Left ventricle myocardium inferior (tissue), 1 donor: ENCODE data around the gene LPCAT2. TPM values are rescaled to one million over a fixed set of nuclear protein-coding genes. Genes with fewer than 3 reads are reported as not detected.

ENCODE experiments used
- DNase-seq: peaks from one replicate; pipeline ENCODE4 v3.0.0-alpha.2; 2020
- H3K27ac ChIP-seq: fragments of 200-600 bp; replicated peaks from 2 replicates; pipeline ENCODE4 v1.8.0; 2021
- H3K27me3 ChIP-seq: fragments of 200-600 bp; 2 replicates; pipeline ENCODE4 v1.8.0; 2021; ENCODE audit warnings: low read depth
- H3K36me3 ChIP-seq: fragments of 200-600 bp; 2 replicates; pipeline ENCODE4 v1.8.0; 2021
- H3K4me1 ChIP-seq: fragments of 200-600 bp; 2 replicates; pipeline ENCODE4 v1.8.0; 2021
- H3K4me3 ChIP-seq: fragments of 200-600 bp; 2 replicates; pipeline ENCODE4 v1.8.0; 2021; ENCODE audit warnings: mild to moderate bottlenecking, moderate library complexity
- H3K9me3 ChIP-seq: fragments of 200-600 bp; replicated peaks from 2 replicates; pipeline ENCODE4 v1.8.0; 2021
- intact Hi-C: fragments of 100-400 bp; cut with micrococcal nuclease; formaldehyde crosslinking; loops from one replicate; pipeline ENCODE4 v1.11.0; 2022
- total RNA-seq: library from RNA; stranded (reverse); fragmentation: NEBNext Ultra II Directional; extraction: Animal tissue kit (Norgen Biotek cat#: 25700); gene quantifications from one replicate; pipeline ENCODE4 v1.2.1, GENCODE V29; 2021
- TF ChIP-seq, protein P1 (sequence below): fragments of 200-600 bp; IDR thresholded peaks from 2 replicates; pipeline ENCODE4 v1.8.0; 2021; ENCODE audit warnings: antibody characterized with exemption, mild to moderate bottlenecking, borderline replicate concordance
- donor health status: DM: no; HTN: yes; CAD: no; lungs with severe emphysema.

LPCAT2 gene
- total RNA-seq, 1 donor from 2014 or later = 6.9 TPM

GRCh38 chr16:55478827-55479429 is 29.9 kb upstream of the LPCAT2 start, which contains the start of gene MMP2:
TSS of gene MMP2 (plus strand) at chr16:55479198. CDS start at chr16:55479480, 282 bp downstream.
- intact Hi-C loops = no loop called here
- Histone ChIP-seq H3K9me3 (no peaks in the 10 kb centered on the region), H3K4me1 (peaks cover 59% of the 10 kb centered on the region), H3K36me3 (peaks cover 12% of the 10 kb centered on the region), H3K27me3 (peaks cover 61% of the 10 kb centered on the region), H3K4me3 (peak within 1 kb of the TSS; percentile 71), H3K27ac (peak within 1 kb of the TSS; percentile 91)
- peak; percentile 84 for DNase-seq
- TF ChIP-seq, protein P1, sequence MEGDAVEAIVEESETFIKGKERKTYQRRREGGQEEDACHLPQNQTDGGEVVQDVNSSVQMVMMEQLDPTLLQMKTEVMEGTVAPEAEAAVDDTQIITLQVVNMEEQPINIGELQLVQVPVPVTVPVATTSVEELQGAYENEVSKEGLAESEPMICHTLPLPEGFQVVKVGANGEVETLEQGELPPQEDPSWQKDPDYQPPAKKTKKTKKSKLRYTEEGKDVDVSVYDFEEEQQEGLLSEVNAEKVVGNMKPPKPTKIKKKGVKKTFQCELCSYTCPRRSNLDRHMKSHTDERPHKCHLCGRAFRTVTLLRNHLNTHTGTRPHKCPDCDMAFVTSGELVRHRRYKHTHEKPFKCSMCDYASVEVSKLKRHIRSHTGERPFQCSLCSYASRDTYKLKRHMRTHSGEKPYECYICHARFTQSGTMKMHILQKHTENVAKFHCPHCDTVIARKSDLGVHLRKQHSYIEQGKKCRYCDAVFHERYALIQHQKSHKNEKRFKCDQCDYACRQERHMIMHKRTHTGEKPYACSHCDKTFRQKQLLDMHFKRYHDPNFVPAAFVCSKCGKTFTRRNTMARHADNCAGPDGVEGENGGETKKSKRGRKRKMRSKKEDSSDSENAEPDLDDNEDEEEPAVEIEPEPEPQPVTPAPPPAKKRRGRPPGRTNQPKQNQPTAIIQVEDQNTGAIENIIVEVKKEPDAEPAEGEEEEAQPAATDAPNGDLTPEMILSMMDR = no peak

DNA sequence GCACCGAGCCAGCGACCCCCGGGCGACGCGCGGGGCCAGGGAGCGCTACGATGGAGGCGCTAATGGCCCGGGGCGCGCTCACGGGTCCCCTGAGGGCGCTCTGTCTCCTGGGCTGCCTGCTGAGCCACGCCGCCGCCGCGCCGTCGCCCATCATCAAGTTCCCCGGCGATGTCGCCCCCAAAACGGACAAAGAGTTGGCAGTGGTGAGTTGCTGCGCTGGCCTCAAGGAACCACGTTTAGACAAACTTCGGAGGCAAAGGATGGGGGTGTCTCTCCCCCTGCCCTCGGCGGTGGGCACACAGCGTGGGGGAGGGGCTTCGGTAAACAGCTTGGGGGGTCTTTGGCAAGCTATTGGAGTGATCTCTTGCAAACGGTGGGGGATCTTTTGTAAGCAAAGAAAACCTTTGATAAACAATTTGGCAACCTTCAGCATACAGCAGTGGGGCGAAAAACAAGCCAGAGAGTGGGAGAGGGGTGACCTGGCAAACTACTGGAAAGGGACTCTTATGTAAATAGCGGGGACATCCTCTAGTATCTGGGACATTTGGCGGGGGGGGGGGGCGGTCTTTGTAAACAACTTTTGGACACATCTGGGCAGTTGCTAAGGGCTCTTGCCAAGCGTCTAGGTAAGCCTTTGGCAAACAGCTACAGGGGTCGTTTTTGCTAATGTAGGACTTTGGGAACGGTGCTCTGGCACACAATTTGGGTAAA is 29.3 kb upstream of the LPCAT2 start:
- Histone ChIP-seq H3K27ac (peak overlapping the region; percentile 91), H3K27me3 (peaks cover 61% of the 10 kb centered on the region), H3K4me1 (peaks cover 59% of the 10 kb centered on the region), H3K9me3 (no peaks in the 10 kb centered on the region), H3K36me3 (peaks cover 19% of the 10 kb centered on the region), H3K4me3 (peak overlapping the region; percentile 71)
- intact Hi-C loops = no loop called here
- DNase-seq = no peak
- TF ChIP-seq, protein P1 = no peak

DNA sequence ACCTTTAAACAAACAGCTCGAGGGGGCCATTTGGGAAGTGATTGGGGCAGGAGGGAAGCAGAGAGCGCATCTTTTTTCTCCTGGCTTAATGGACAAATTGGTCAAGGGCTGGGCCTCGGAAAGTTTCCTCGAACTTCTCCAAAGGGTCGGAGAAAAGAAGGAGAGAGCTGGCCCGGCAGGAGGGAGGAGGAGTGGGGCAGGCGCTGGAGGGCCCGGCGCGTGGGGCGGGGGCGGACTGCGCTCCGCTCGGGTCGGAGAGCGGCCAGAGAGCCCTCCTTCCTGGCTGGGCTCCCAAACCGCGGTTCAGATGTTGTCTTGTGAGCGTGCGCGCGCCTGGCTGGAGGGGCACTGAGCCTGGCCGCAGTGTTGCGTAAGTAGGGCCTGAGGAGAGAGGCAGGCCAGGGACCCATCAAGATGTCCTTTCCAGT is 28.6 kb upstream of the LPCAT2 start:
- Histone ChIP-seq H3K36me3 (peaks cover 25% of the 10 kb centered on the region), H3K9me3 (no peaks in the 10 kb centered on the region), H3K4me1 (peaks cover 55% of the 10 kb centered on the region), H3K27ac (peak overlapping the region; percentile 91), H3K27me3 (peaks cover 61% of the 10 kb centered on the region), H3K4me3 (peak overlapping the region; percentile 71)
- intact Hi-C loops = no loop called here
- DNase-seq = peak; percentile 90
- TF ChIP-seq, protein P1 = no peak

- intact Hi-C loops = no loop called here
- TF ChIP-seq, protein P1 = no peak
- Histone ChIP-seq H3K27ac (peak overlapping the region; percentile 91), H3K36me3 (peaks cover 32% of the 10 kb centered on the region), H3K4me3 (peak overlapping the region; percentile 71), H3K9me3 (no peaks in the 10 kb centered on the region), H3K27me3 (peaks cover 61% of the 10 kb centered on the region), H3K4me1 (peaks cover 55% of the 10 kb centered on the region)
- no peak for DNase-seq
Observed at GRCh38 chr16:55481023-55481422, 27.8 kb upstream of the LPCAT2 start.

DNA sequence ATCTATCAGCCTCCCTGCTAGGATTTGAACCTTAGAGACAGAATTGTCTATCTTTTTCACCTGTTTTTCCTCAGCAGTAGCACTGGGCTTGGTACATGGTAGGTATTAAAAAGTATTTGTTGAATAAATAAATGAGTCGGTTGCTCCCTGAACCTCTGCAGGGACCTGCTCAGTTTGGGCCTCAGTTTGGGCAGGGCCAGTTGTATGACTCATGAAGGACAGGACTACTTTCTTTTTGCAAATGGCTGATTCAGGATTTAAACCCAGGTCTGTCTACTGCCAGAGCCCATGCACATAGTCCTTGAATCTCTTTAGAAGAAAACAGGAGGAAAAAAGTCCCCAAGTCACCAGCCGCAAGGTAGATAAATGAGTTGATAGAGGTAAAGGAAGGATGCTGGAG is 26.8 kb upstream of the LPCAT2 start:
- no peak for DNase-seq
- H3K4me1 ChIP-seq = peaks cover 50% of the 10 kb centered on the region
- intact Hi-C loops = no loop called here
- TF ChIP-seq, protein P1 = no peak
- H3K9me3 ChIP-seq = no peaks in the 10 kb centered on the region
- H3K4me3 ChIP-seq = peak overlapping the region; percentile 71
- H3K36me3 ChIP-seq = peaks cover 32% of the 10 kb centered on the region
- H3K27ac ChIP-seq = peak overlapping the region; percentile 91
- H3K27me3 ChIP-seq = peaks cover 61% of the 10 kb centered on the region
